ENCODE data around the gene COL6A5.
"Not testable (repeated sequence)": the region's sequence is repeated elsewhere in the genome, so short reads cannot be mapped to it uniquely, and the experiment has no call there.

COL6A5 gene

GRCh38 chr3:130345487-130346079 is at the start of gene COL6A5:
Gene COL6A5 (plus strand): TSS chr3:130345672. CDS start chr3:130373639, 27,967 bp downstream.
- DNase-seq = peak; percentile 35

GRCh38 chr3:130299531-130299930 is 45.9 kb upstream of the COL6A5 start:
- peak; percentile 25 for DNase-seq

GRCh38 chr3:130300888-130301287 is 44.6 kb upstream of the COL6A5 start:
- DNase-seq = no peak

- no peak for DNase-seq
These were observed 35.4 kb upstream of the COL6A5 start for GRCh38 chr3:130310109-130310508.

GRCh38 chr3:130312374-130312773 is 33.1 kb upstream of the COL6A5 start:
- DNase-seq = no peak

- no peak for DNase-seq
These were observed 29.3 kb upstream of the COL6A5 start for GRCh38 chr3:130316169-130316568.

GRCh38 chr3:130323503-130323902 is 22.0 kb upstream of the COL6A5 start:
- no peak for DNase-seq

- DNase-seq = no peak
These were observed 4.7 kb upstream of the COL6A5 start for GRCh38 chr3:130340766-130341165.

- DNase-seq = no peak
These were observed 4.1 kb upstream of the COL6A5 start for GRCh38 chr3:130341388-130341787.

- no peak for DNase-seq
These were observed 3.6 kb upstream of the COL6A5 start for GRCh38 chr3:130341882-130342281.

- no peak for DNase-seq
These were observed 2.4 kb upstream of the COL6A5 start for GRCh38 chr3:130342821-130343661.

GRCh38 chr3:130348258-130348657 is 2.8 kb downstream of the COL6A5 start:
- not testable (repeated sequence) for DNase-seq

GRCh38 chr3:130354430-130354829 is 9.0 kb downstream of the COL6A5 start:
- no peak for DNase-seq

- DNase-seq = no peak
These were observed 28.6 kb downstream of the COL6A5 start for GRCh38 chr3:130374033-130374432.

- no peak for DNase-seq
These were observed 29.4 kb downstream of the COL6A5 start for GRCh38 chr3:130374908-130375307.

- no peak for DNase-seq
These were observed 32.6 kb downstream of the COL6A5 start for GRCh38 chr3:130377960-130378676.

GRCh38 chr3:130378677-130379191 is 33.3 kb downstream of the COL6A5 start:
- DNase-seq = no peak

GRCh38 chr3:130379274-130379673 is 33.8 kb downstream of the COL6A5 start:
- DNase-seq = no peak

- DNase-seq = no peak
These were observed 34.9 kb downstream of the COL6A5 start for GRCh38 chr3:130380398-130380797.

GRCh38 chr3:130383424-130383823 is 38.0 kb downstream of the COL6A5 start:
- DNase-seq = no peak

- DNase-seq = no peak
These were observed 39.1 kb downstream of the COL6A5 start for GRCh38 chr3:130384476-130385025.

- no peak for DNase-seq
These were observed 41.3 kb downstream of the COL6A5 start for GRCh38 chr3:130386604-130387263.
